HepG2 (cell line): ENCODE measurements around the gene MGARP. TPM values are rescaled to one million over a fixed set of nuclear protein-coding genes. Genes with fewer than 3 reads are reported as not detected.

ENCODE experiments used
- ATAC-seq: fragments of 200-7000 bp; cut with Tn5 transposase; 3 replicates; pipeline ENCODE4 v1.9.1; 2020; ENCODE audit warnings: mild to moderate bottlenecking, moderate library complexity
- BruUV-seq: library from RNA; stranded (reverse); fragments of 400-500 nt; replicated peaks from 2 replicates; lab custom pipeline; 2021; lab: Mats Ljungman, UMichigan
- CTCF ChIA-PET: fragments of 300-600 bp; formaldehyde crosslinking; extraction: SDS; loops from one replicate; lab custom pipeline; 2021; ENCODE audit warnings: low total read pairs, inconsistent platforms, low intra/inter-chr PET ratio; lab: Yijun Ruan, JAX
- POLR2A ChIA-PET: fragments of 350-600 bp; sonication (Branson Sonifier 250); formaldehyde crosslinking; loops from one replicate; lab custom pipeline; 2020; ENCODE audit warnings: antibody characterized with exemption, inconsistent platforms; lab: Yijun Ruan, JAX
- DNase-seq: peaks from one replicate; pipeline ENCODE4 v3.0.0-alpha.2; 2015; ENCODE audit warnings: low spot score
- FAIRE-seq: peaks from 3 replicates; lab custom pipeline; 2011; peaks lifted over from hg19 to GRCh38; lab: Jason Lieb, UNC
- H2AFZ ChIP-seq: one replicate; pipeline ENCODE4 v1.6.1; 2011; ENCODE audit warnings: low read length, inconsistent platforms
- H3K27ac ChIP-seq: fragments of 300-600 bp; 3 replicates; pipeline ENCODE4 v1.8.0; 2011; ENCODE audit warnings: mixed run types, mild to moderate bottlenecking, mixed read lengths, low read length, inconsistent platforms; ENCODE audit not compliant: insufficient read depth; ENCODE audit errors: extremely low read length
- H3K27me3 ChIP-seq, 2 experiments: fragments of 200-600 bp in 1 of 2; 2 replicates in 1 of 2; 3 replicates in 1 of 2; pipeline versions ENCODE4 v1.6.0 to v1.8.0; 2011; ENCODE audit warnings: low read length in 2 of 2, mild to moderate bottlenecking in 2 of 2, moderate library complexity in 2 of 2, inconsistent platforms in 1 of 2; ENCODE audit not compliant: insufficient read depth in 2 of 2, control insufficient read depth in 1 of 2
- H3K36me3 ChIP-seq, 2 experiments: fragments of 200-600 bp in 1 of 2; replicated peaks in 1 of 2; 2 replicates in 1 of 2; 3 replicates in 1 of 2; pipeline versions ENCODE4 v1.5.1 to v1.8.0; 2011; ENCODE audit warnings: low read length in 2 of 2, inconsistent platforms in 1 of 2; ENCODE audit not compliant: insufficient read depth in 2 of 2, control insufficient read depth in 1 of 2
- H3K4me1 ChIP-seq: 2 replicates; pipeline ENCODE4 v1.5.1; 2012; ENCODE audit warnings: low read length, inconsistent platforms; ENCODE audit not compliant: insufficient read depth
- H3K4me2 ChIP-seq: 2 replicates; pipeline ENCODE4 v1.6.0; 2011; ENCODE audit warnings: low read depth, low read length, inconsistent platforms
- H3K4me3 ChIP-seq, 3 experiments: fragments of 200-600 bp in 1 of 3; sonication (generic), shearing (Covaris generic) in 1 of 3; replicated peaks in 1 of 3; 2 replicates each; pipeline ENCODE4 v1.5.1; 2011 to 2016; ENCODE audit warnings: low read length in 3 of 3, inconsistent platforms in 2 of 3, low read depth in 2 of 3, mild to moderate bottlenecking in 2 of 3, control low read depth in 1 of 3, mixed read lengths in 1 of 3; ENCODE audit not compliant: insufficient read depth in 1 of 3
- H3K79me2 ChIP-seq: one replicate; pipeline ENCODE4 v1.6.1; 2011; ENCODE audit warnings: low read length, inconsistent platforms; ENCODE audit not compliant: insufficient read depth
- H3K9ac ChIP-seq: 2 replicates; pipeline ENCODE4 v1.6.0; 2011; ENCODE audit warnings: mild to moderate bottlenecking, low read depth, low read length, inconsistent platforms; ENCODE audit not compliant: insufficient read depth
- H3K9me3 ChIP-seq: 2 replicates; pipeline ENCODE4 v1.5.1; 2012; ENCODE audit warnings: mild to moderate bottlenecking, low read length
- H4K20me1 ChIP-seq: 2 replicates; pipeline ENCODE4 v1.6.0; 2011; ENCODE audit warnings: inconsistent platforms, mild to moderate bottlenecking, low read length, moderate library complexity; ENCODE audit not compliant: insufficient read depth
- BCL3 ChIP-seq: sonication (generic); formaldehyde crosslinking; IDR thresholded peaks from 2 replicates; pipeline ENCODE4 v1.5.1; 2020; ENCODE audit warnings: mild to moderate bottlenecking, missing genetic modification reagents, moderate library complexity
- HMGXB4 ChIP-seq, 2 experiments: sonication (generic) in 1 of 2; formaldehyde crosslinking in 1 of 2; IDR thresholded peaks; 2 replicates each; pipeline versions ENCODE4 v1.4.0 to v1.6.1; 2018 to 2020; ENCODE audit warnings: missing genetic modification reagents in 2 of 2, borderline replicate concordance in 1 of 2, low read depth in 1 of 2, mild to moderate bottlenecking in 1 of 2, missing biosample characterization in 1 of 2
- LBX2 ChIP-seq: sonication (generic); formaldehyde crosslinking; IDR thresholded peaks from 2 replicates; pipeline ENCODE4 v1.5.0; 2020; ENCODE audit warnings: missing genetic modification reagents, mild to moderate bottlenecking, borderline replicate concordance
- NFRKB ChIP-seq: fragments of 450-650 bp; IDR thresholded peaks from 2 replicates; pipeline ENCODE4 v1.6.1; 2017
- PRPF4 ChIP-seq: fragments of 200-400 bp; formaldehyde crosslinking; IDR thresholded peaks from 2 replicates; pipeline ENCODE4 v1.6.1; 2016; ENCODE audit warnings: low read length, low read depth; ENCODE audit not compliant: poor library complexity, severe bottlenecking
- SMC3 ChIP-seq: IDR thresholded peaks from 2 replicates; pipeline ENCODE4 v1.6.1; 2011; ENCODE audit warnings: low read length, improper control_type of control experiment
- ZBTB46 ChIP-seq: sonication (generic); formaldehyde crosslinking; IDR thresholded peaks from 2 replicates; pipeline ENCODE4 v1.4.0; 2020; ENCODE audit warnings: mild to moderate bottlenecking, missing genetic modification reagents, borderline replicate concordance
- ZNF318 ChIP-seq: sonication (generic); formaldehyde crosslinking; IDR thresholded peaks from 2 replicates; pipeline ENCODE4 v1.4.0; 2020; ENCODE audit warnings: mild to moderate bottlenecking, missing genetic modification reagents
- ZNF740 ChIP-seq: sonication (generic); formaldehyde crosslinking; IDR thresholded peaks from 2 replicates; pipeline ENCODE4 v1.4.0; 2020; ENCODE audit warnings: missing genetic modification reagents
- ZNF766 ChIP-seq: sonication (generic); formaldehyde crosslinking; IDR thresholded peaks from 2 replicates; pipeline ENCODE4 v1.5.0; 2020; ENCODE audit warnings: missing genetic modification reagents, borderline replicate concordance
- WGBS: methylation state at CpG from one replicate; pipeline ENCODE4 v1.1.6; 2017; ENCODE audit warnings: low lambda C conversion rate; 5-methylcytosine and 5-hydroxymethylcytosine counted together
- in situ Hi-C: cut with HindIII; loops from 2 replicates; pipeline ENCODE4 v1.10.0; 2017; ENCODE audit warnings: low pct_unique_long_range_greater_than_20kb; ENCODE audit not compliant: extremely low pct_ligation_motif_present
- intact Hi-C: fragments of 100-400 bp; cut with micrococcal nuclease; formaldehyde crosslinking; loops from one replicate; pipeline ENCODE4 v1.10.0; 2022; ENCODE audit not compliant: unreplicated experiment
- polyA plus RNA-seq, 8 experiments: library from polyadenylated mRNA; depleted of rRNA in 3 of 8; stranded (reverse) in 7 of 8; unstranded in 1 of 8; fragments of >200 nt; fragmentation: Illumina TruSeq in 4 of 8; extraction: Trizol in 4 of 8; gene quantifications; 2 replicates each; pipeline versions ENCODE4 v1.2.1 to v1.2.3, GENCODE V29; 2011 to 2016; ENCODE audit warnings: low read depth in 4 of 8, missing spikeins in 1 of 8, mixed read lengths in 1 of 8; ENCODE audit not compliant: insufficient read depth in 1 of 8
- total RNA-seq, 5 experiments: library from RNA; depleted of rRNA; stranded (reverse); fragments of >200 nt; fragmentation: Illumina TruSeq; extraction: Trizol; gene quantifications; 2 replicates each; pipeline ENCODE4 v1.2.3, GENCODE V29; 2016; ENCODE audit warnings: low read depth in 1 of 5

MGARP gene
- total and polyA plus RNA-seq, 2 of the 13 experiments (the other 11 are each of a cell fraction or from before 2014, with no cell fraction given), result 0.11 to 0.13 TPM

GRCh38 chr4:139222215-139222614 is 57.8 kb downstream of the MGARP start:
- Histone ChIP-seq H3K4me2 (no peak overlapping the region), H3K36me3 (no peaks in the 10 kb centered on the region), H3K9ac (no peak overlapping the region), H3K79me2 (no peaks in the 10 kb centered on the region), H3K27ac (no peak overlapping the region), H3K9me3 (no peaks in the 10 kb centered on the region), H4K20me1 (no peaks in the 10 kb centered on the region), H3K4me3 (no peak overlapping the region), H2AFZ (no peak overlapping the region), H3K4me1 (no peaks in the 10 kb centered on the region), H3K27me3 (peaks cover 0 to 4% of the 10 kb centered on the region in 2 experiments; a peak in 1 of 5 replicates)
- intact Hi-C loops (no loop called here), in situ Hi-C loops (no loop called here)
- DNase-seq (no peak), FAIRE-seq (no peak), ATAC-seq (no peak)
- POLR2A ChIA-PET, result no interaction called here
- CTCF ChIA-PET, result no interaction called here
- 57% methylated on average over 5 of the region's 5 CpGs for WGBS
- no TSS peak for BruUV-seq
- TF ChIP-seq ZNF740 (CRISPR knock-in tag) (no peak), ZBTB46 (CRISPR knock-in tag) (no peak), NFRKB (no peak), PRPF4 (no peak), LBX2 (no peak), ZNF766 (no peak), SMC3 (no peak), HMGXB4 (CRISPR knock-in tag; IDR thresholded peaks at IDR 0.05; ENCODE audit: borderline replicate concordance in 1 of 2, low read depth in 1 of 2) (no peak), ZNF318 (no peak), BCL3 (CRISPR knock-in tag) (no peak)
